Measurements from ENCODE around the gene ANKRD10. TPM values are rescaled to one million over a fixed set of nuclear protein-coding genes. Genes with fewer than 3 reads are reported as not detected.

The ANKRD10 gene
- polyA plus RNA-seq, 10 donors, result 122 to 338 (median 164) TPM

DNA sequence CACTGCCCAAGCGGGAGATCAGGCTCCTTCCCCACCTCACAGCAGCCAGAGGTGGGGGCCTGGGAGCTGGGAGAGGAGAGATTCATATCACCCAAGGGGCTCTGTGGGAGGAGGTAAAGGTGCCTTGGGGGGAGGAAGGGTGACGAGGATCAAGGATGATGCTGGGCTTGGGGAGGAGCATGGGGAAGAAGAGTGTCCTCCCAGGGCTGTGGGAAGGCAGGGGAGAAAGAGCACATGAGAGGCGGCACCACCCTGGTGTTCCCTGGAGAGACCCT lies 82.7 kb downstream of the ANKRD10 start:
- DNase-seq, result no peak

GRCh38 chr13:110831437-110832204 lies 83.2 kb downstream of the ANKRD10 start:
- no peak for DNase-seq

- no peak for DNase-seq
Measured at GRCh38 chr13:110830800-110831371, 84.0 kb downstream of the ANKRD10 start.

DNA sequence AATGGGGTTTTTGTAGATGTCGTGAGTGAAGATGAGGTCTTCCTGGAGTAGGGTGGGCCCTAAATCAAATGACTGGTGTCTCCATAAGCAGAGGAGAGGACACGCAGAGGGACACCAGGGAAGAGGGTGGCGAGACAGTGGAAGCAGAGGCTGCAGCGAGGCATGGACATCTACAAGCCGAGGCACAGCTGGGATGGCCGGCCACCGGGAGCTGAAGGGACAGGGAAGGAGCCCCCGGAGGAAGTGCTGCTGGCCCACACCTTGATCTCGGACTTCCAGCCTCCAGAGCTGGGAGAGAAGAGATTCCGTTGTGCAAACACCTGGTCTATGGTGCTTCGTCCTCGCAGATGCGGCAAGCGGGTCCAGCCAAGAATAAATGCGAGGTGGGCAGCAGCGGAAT lies 84.5 kb downstream of the ANKRD10 start:
- DNase-seq, result no peak

GRCh38 chr13:110829486-110829885 lies 85.4 kb downstream of the ANKRD10 start:
- no peak for DNase-seq

DNA sequence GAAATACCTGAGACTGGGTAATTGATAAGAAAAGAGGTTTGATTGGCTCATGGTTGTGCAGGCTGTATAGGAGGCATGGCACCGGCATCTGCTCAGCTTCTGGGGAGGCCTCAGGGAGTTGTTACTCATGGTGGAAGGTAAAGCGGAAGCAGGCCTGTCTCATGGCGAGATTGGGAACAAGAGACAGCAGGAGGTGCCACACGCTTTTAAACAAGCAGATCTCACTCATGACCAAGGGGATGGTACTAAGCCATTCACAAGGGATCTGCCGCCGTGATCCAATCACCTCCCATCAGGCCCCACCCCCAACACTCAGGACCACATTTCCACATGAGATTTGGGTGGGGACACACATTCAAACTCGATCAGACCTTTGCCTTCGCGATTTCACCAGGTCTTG lies 86.2 kb downstream of the ANKRD10 start:
- DNase-seq, result no peak

Other genes starting within 250 kb of the ANKRD10 start
- 10 to 100 TPM; 35.8 to 61.4 (median 47.4) TPM for gene CARS2, start 209.0 kb downstream of the ANKRD10 start, polyA plus RNA-seq (ENCODE audit: insufficient read length in 10 of 10)
- 10 to 100 TPM in 8 of 10 donors, 1 to 10 TPM in 2; 8.9 to 18.3 (median 10.6) TPM for gene ING1, start 201.4 kb downstream of the ANKRD10 start, polyA plus RNA-seq (ENCODE audit: insufficient read length in 10 of 10)
- 10 to 100 TPM; 54.3 to 90.5 (median 73.8) TPM for gene ARHGEF7, start 200.2 kb upstream of the ANKRD10 start, polyA plus RNA-seq (ENCODE audit: insufficient read length in 10 of 10)